ENCODE data around the gene P2RX7.
A peak's percentile ranks its signal among the peaks of the same experiment; 100 is the strongest.
"Not testable (repeated sequence)": the region's sequence is repeated elsewhere in the genome, so short reads cannot be mapped to it uniquely, and the experiment has no call there.

P2RX7 gene

GRCh38 chr12:121226399-121226798 lies 93.7 kb downstream of the P2RX7 start:
- no peak for DNase-seq (ENCODE audit: insufficient read length, low spot score)

GRCh38 chr12:121226871-121227270 lies 94.2 kb downstream of the P2RX7 start:
- FAIRE-seq; DNase-seq (ENCODE audit: insufficient read length, low spot score): not testable (repeated sequence)

More at GRCh38 chr12:121226399-121226798, 93.7 kb downstream of the P2RX7 start:
- no peak for FAIRE-seq

- no peak for DNase-seq (ENCODE audit: insufficient read length, low spot score)
- no peak for FAIRE-seq
These were observed 94.6 kb downstream of the P2RX7 start for GRCh38 chr12:121227294-121227693.

- FAIRE-seq = no peak
- DNase-seq (ENCODE audit: insufficient read length, low spot score) = no peak
These were observed 96.4 kb downstream of the P2RX7 start for GRCh38 chr12:121228919-121229665.

GRCh38 chr12:121229826-121230537 lies 97.3 kb downstream of the P2RX7 start:
- DNase-seq (ENCODE audit: insufficient read length, low spot score) (peak; percentile 82), FAIRE-seq (peak; percentile 33)

- DNase-seq (ENCODE audit: insufficient read length, low spot score) (no peak), FAIRE-seq (no peak)
These were observed 97.8 kb downstream of the P2RX7 start for GRCh38 chr12:121230538-121230907.

GRCh38 chr12:121232163-121232562 lies 99.5 kb downstream of the P2RX7 start:
- FAIRE-seq (no peak), DNase-seq (ENCODE audit: insufficient read length, low spot score) (no peak)

GRCh38 chr12:121232977-121233627 lies 100.4 kb downstream of the P2RX7 start:
- FAIRE-seq = no peak
- DNase-seq (ENCODE audit: insufficient read length, low spot score) = no peak

GRCh38 chr12:121233628-121234020 lies 100.9 kb downstream of the P2RX7 start:
- FAIRE-seq (no peak), DNase-seq (ENCODE audit: insufficient read length, low spot score) (no peak)

GRCh38 chr12:121236776-121237175 lies 104.1 kb downstream of the P2RX7 start:
- FAIRE-seq = no peak

GRCh38 chr12:121237415-121237814 lies 104.7 kb downstream of the P2RX7 start:
- DNase-seq (ENCODE audit: insufficient read length, low spot score) (no peak), FAIRE-seq (no peak)

More at GRCh38 chr12:121236776-121237175, 104.1 kb downstream of the P2RX7 start:
- DNase-seq (ENCODE audit: insufficient read length, low spot score) = no peak

Measured in HTR-8/SVneo (cell line).